PFSK-1 (cell line): ENCODE data around the gene KCNK6.

Experiments
- FOXP2 ChIP-seq: optimal IDR thresholded peaks from 2 replicates; pipeline ENCODE3; 2011; ENCODE audit warnings: borderline replicate concordance, control low read depth, inconsistent platforms; ENCODE audit not compliant: insufficient read depth; ENCODE audit errors: extremely low read length, extremely low read depth
- POLR2AphosphoS5 ChIP-seq: IDR thresholded peaks from 2 replicates; pipeline ENCODE4 v1.6.1; 2012; ENCODE audit warnings: low read depth, mild to moderate bottlenecking, control low read depth, low read length, moderate library complexity
- REST ChIP-seq, 2 experiments: IDR thresholded peaks; 2 replicates each; pipeline versions ENCODE4 v1.6.1 to v1.8.0; 2011 to 2012; ENCODE audit warnings: low read depth in 2 of 2, low read length in 2 of 2, control low read depth in 1 of 2, inconsistent platforms in 1 of 2, mild to moderate bottlenecking in 1 of 2, moderate library complexity in 1 of 2; ENCODE audit not compliant: insufficient read depth in 1 of 2
- SIN3A ChIP-seq: IDR thresholded peaks from 2 replicates; pipeline ENCODE4 v1.6.1; 2012; ENCODE audit warnings: mild to moderate bottlenecking, low read length, moderate library complexity, borderline replicate concordance; ENCODE audit not compliant: insufficient read depth
- TAF1 ChIP-seq: IDR thresholded peaks from 2 replicates; pipeline ENCODE4 v1.6.1; 2012; ENCODE audit warnings: low read length, control low read depth, borderline replicate concordance; ENCODE audit not compliant: insufficient read depth

KCNK6 gene

DNA sequence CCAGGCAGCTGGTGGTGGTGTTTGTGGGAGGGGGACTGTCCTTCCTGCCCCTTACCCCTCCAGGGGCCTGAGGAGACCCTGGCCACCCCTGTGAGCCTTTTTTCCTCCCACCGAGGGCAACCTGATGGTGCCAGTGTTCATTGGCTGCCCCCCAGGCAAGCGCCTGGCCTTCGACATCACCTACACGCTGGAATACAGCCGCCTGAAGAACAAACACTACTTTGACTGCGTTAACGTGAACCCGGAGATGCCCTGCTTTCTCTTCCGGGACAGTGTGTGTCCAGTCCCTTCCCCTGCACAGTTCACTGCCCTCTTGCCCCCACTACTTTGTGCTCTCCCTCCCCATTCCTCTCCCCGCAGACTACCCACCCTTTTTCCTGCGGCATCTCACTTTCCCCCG, 47.4 kb downstream of the KCNK6 start:
- TF ChIP-seq FOXP2 = no peak
- TF ChIP-seq POLR2AphosphoS5 = no peak

DNA sequence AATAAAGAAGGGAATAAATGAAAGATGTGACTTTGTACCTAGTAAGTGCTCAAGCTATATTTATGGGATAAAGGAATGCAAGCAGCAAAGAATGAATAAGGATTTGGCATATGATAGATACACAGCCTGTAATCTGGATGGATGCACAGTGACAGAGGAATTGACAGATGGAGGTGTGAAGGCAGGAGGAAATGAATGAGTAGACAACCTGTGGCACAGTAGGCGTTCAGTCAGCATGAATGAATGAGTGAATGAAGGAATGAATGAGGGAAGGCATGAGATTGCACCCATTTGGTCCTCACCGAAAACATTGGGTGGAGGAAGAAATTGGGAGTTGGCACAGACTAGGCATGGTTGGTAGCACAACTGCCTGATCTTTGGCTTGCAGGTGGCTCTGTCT, 49.9 kb downstream of the KCNK6 start:
- TF ChIP-seq REST (IDR thresholded peaks at IDR 0.05; ENCODE audit: insufficient read depth in 1 of 2, low read depth in 2 of 2, low read length in 2 of 2) (no peak), FOXP2 (no peak), POLR2AphosphoS5 (no peak), SIN3A (no peak), TAF1 (no peak)

DNA sequence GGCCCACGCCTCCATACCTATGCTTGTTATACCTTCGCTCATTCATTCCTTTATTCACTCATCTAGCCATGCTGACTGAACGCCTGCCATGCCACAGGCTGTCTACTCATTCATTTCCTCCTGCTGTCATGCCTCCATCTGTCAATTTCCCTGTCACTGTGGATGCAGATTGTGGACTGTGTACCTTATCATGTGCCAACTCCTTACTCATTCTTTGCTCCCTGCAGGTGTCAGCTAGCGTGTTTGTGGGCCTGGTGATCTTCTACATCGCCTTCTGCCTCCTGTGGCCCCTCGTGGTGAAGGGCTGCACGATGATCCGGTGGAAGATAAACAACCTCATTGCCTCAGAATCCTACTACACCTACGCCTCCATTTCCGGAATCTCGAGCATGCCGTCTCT, 50.7 kb downstream of the KCNK6 start:
- TF ChIP-seq SIN3A = no peak
- TF ChIP-seq FOXP2 = no peak
- TF ChIP-seq POLR2AphosphoS5 = no peak
- TF ChIP-seq REST (IDR thresholded peaks at IDR 0.05; ENCODE audit: insufficient read depth in 1 of 2, low read depth in 2 of 2, low read length in 2 of 2) = no peak
- no peak for TF ChIP-seq TAF1

DNA sequence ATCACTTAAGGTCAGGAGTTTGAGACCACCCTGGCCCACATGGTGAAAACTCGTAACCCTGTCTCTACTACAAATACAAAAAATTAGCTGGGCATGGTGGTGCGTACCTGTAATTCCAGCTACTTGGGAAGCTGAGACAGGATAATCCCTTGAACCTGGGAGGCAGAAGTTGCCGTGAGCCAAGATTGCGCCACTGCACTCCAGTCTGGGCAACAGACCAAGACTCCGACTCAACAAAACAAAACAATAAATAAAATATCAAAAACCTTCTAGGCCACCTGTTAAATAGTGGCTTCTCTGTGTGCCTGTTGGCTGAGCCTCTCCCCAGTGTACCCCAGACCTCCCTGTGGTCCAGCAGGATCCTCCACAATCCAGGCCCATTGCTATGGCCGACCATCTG, 51.4 kb downstream of the KCNK6 start:
- TF ChIP-seq POLR2AphosphoS5 = no peak
- TF ChIP-seq TAF1 = no peak
- TF ChIP-seq REST (IDR thresholded peaks at IDR 0.05; ENCODE audit: insufficient read depth in 1 of 2, low read depth in 2 of 2, low read length in 2 of 2) = no peak
- TF ChIP-seq FOXP2 = no peak
- no peak for TF ChIP-seq SIN3A

DNA sequence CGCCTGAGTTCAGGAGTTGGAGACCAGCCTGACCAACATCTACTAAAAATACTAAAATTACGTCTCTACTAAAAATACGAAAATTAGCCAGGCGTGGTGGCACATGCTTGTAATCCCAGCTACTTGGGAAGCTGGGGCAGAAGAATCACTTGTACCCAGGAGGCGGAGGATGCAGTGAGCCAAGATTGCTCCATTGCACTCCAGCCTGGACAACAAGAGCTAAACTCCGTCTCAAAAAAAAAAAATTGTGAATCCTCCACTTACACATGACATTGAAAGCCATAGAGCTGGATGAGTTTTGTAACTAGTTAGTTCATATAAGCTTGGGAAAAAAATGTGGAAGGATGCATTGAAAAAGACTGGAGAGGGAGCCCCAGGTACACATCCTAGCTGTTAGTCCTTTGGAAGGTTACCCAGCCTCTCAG, 54.3 kb downstream of the KCNK6 start:
- TF ChIP-seq POLR2AphosphoS5 = no peak
- TF ChIP-seq FOXP2 = no peak
- TF ChIP-seq REST (IDR thresholded peaks at IDR 0.05; ENCODE audit: insufficient read depth in 1 of 2, low read depth in 2 of 2, low read length in 2 of 2) = no peak
- TF ChIP-seq SIN3A = no peak
- TF ChIP-seq TAF1 = no peak
